Liver (tissue), 3 donors: ENCODE measurements around the gene TFB2M.

ENCODE experiments used
- ATF3 ChIP-seq: IDR thresholded peaks from 2 replicates; pipeline ENCODE4 v1.6.1; 2016; ENCODE audit warnings: antibody characterized with exemption
- CTCF ChIP-seq: fragments of 150-350 bp; IDR thresholded peaks from 2 replicates; pipeline ENCODE4 v1.5.1; 2017; ENCODE audit warnings: improper control_type of control experiment, low read depth, low read length; ENCODE audit not compliant: missing input control
- EGR1 ChIP-seq, 2 donors: IDR thresholded peaks; 2 replicates each; pipeline ENCODE4 v1.6.1; 2016 to 2018; ENCODE audit warnings: antibody characterized with exemption in 2 of 2, low read depth in 2 of 2
- GABPA ChIP-seq, 2 donors: IDR thresholded peaks in 1 of 2; conservative IDR thresholded peaks in 1 of 2; 2 replicates each; pipeline ENCODE4 v1.6.1; 2016; ENCODE audit warnings: antibody characterized with exemption in 2 of 2, mild to moderate bottlenecking in 1 of 2, moderate library complexity in 1 of 2
- HNF4A ChIP-seq, 2 donors: conservative IDR thresholded peaks; 2 replicates each; pipeline ENCODE4 v1.6.1; 2016; ENCODE audit warnings: antibody characterized with exemption in 2 of 2, mild to moderate bottlenecking in 2 of 2
- JUND ChIP-seq, 2 donors: IDR thresholded peaks; 2 replicates each; pipeline ENCODE4 v1.6.1; 2016; ENCODE audit warnings: antibody characterized with exemption in 2 of 2
- MAX ChIP-seq: IDR thresholded peaks from 2 replicates; pipeline ENCODE4 v1.6.1; 2016; ENCODE audit warnings: antibody characterized with exemption
- RAD21 ChIP-seq, 2 donors: IDR thresholded peaks; 2 replicates each; pipeline ENCODE4 v1.6.1; 2016; ENCODE audit warnings: antibody characterized with exemption in 2 of 2, mild to moderate bottlenecking in 2 of 2
- REST ChIP-seq: IDR thresholded peaks from 2 replicates; pipeline ENCODE4 v1.6.1; 2016; ENCODE audit warnings: antibody characterized with exemption, mild to moderate bottlenecking
- SP1 ChIP-seq: IDR thresholded peaks from 2 replicates; pipeline ENCODE4 v1.6.1; 2018; ENCODE audit warnings: antibody characterized with exemption, mild to moderate bottlenecking
- TAF1 ChIP-seq: conservative IDR thresholded peaks from 2 replicates; pipeline ENCODE4 v1.6.1; 2016; ENCODE audit warnings: antibody characterized with exemption, mild to moderate bottlenecking
- ZBTB33 ChIP-seq: IDR thresholded peaks from 2 replicates; pipeline ENCODE4 v1.6.1; 2016; ENCODE audit warnings: antibody characterized with exemption
- donor health status: healthy.
- donor health status: healthy.

GRCh38 chr1:246533371-246533905, 32.6 kb downstream of the TFB2M start:
- no peak for TF ChIP-seq CTCF
- TF ChIP-seq MAX = no peak
- TF ChIP-seq REST = no peak
- TF ChIP-seq ZBTB33 = no peak
- TF ChIP-seq RAD21 (IDR thresholded peaks at IDR 0.05) = no peak
- no peak for TF ChIP-seq JUND (IDR thresholded peaks at IDR 0.05)
- TF ChIP-seq TAF1 = no peak
- TF ChIP-seq HNF4A (conservative IDR thresholded peaks at IDR 0.05) = no peak
- no peak for TF ChIP-seq SP1
- TF ChIP-seq EGR1 (IDR thresholded peaks at IDR 0.05; ENCODE audit: low read depth in 2 of 2) = no peak
- no peak for TF ChIP-seq ATF3
- no peak for TF ChIP-seq GABPA (IDR thresholded peaks at IDR 0.05 in 1 of 2, conservative IDR thresholded peaks at IDR 0.05 in 1 of 2)
